NCI-H1092 treated with DMSO at 0.1 percent for 48 hours (cell line): ENCODE data around the gene DAB2.

Experiments used
- DNase-seq: peaks from one replicate; lab custom pipeline; 2025; lab: John Stamatoyannopoulos, UW

DAB2 gene

GRCh38 chr5:39424736-39425637 lies at the start of gene DAB2:
DAB2 (minus strand) TSS chr5:39424980; CDS start chr5:39394320, 30,660 bp downstream.
- no peak for DNase-seq

GRCh38 chr5:39473156-39473775 lies 48.5 kb upstream of the DAB2 start:
- no peak for DNase-seq

GRCh38 chr5:39471836-39472508 lies 47.2 kb upstream of the DAB2 start:
- DNase-seq = no peak

- no peak for DNase-seq
Observed at GRCh38 chr5:39470811-39471210, 46.0 kb upstream of the DAB2 start.

- DNase-seq = no peak
Observed at GRCh38 chr5:39469777-39470415, 45.1 kb upstream of the DAB2 start.

GRCh38 chr5:39469176-39469575 lies 44.4 kb upstream of the DAB2 start:
- DNase-seq = no peak

GRCh38 chr5:39466846-39467245 lies 42.1 kb upstream of the DAB2 start:
- DNase-seq = no peak

GRCh38 chr5:39465843-39466242 lies 41.1 kb upstream of the DAB2 start:
- DNase-seq = no peak

GRCh38 chr5:39465097-39465496 lies 40.3 kb upstream of the DAB2 start:
- DNase-seq = no peak

GRCh38 chr5:39464088-39464487 lies 39.3 kb upstream of the DAB2 start:
- DNase-seq = no peak

- DNase-seq = no peak
Observed at GRCh38 chr5:39462211-39462610, 37.4 kb upstream of the DAB2 start.

- no peak for DNase-seq
Observed at GRCh38 chr5:39461007-39461682, 36.4 kb upstream of the DAB2 start.

GRCh38 chr5:39459907-39460306 lies 35.1 kb upstream of the DAB2 start:
- DNase-seq = no peak

- DNase-seq = no peak
Observed at GRCh38 chr5:39459071-39459470, 34.3 kb upstream of the DAB2 start.

- DNase-seq = no peak
Observed at GRCh38 chr5:39455645-39456044, 30.9 kb upstream of the DAB2 start.

- no peak for DNase-seq
Observed at GRCh38 chr5:39453606-39454005, 28.8 kb upstream of the DAB2 start.

- DNase-seq = no peak
Observed at GRCh38 chr5:39452846-39453245, 28.1 kb upstream of the DAB2 start.

- DNase-seq = no peak
Observed at GRCh38 chr5:39451276-39451941, 26.6 kb upstream of the DAB2 start.

- no peak for DNase-seq
Observed at GRCh38 chr5:39450487-39450886, 25.7 kb upstream of the DAB2 start.

- no peak for DNase-seq
Observed at GRCh38 chr5:39449591-39449990, 24.8 kb upstream of the DAB2 start.

GRCh38 chr5:39448506-39449128 lies 23.8 kb upstream of the DAB2 start:
- no peak for DNase-seq
